Endodermal cell (in vitro differentiated cells): ENCODE measurements around the gene MPEG1. TPM values are rescaled to one million over a fixed set of nuclear protein-coding genes. Genes with fewer than 3 reads are reported as not detected.
A peak's percentile ranks its signal among the peaks of the same experiment; 100 is the strongest.

Source experiments
- DNase-seq: peaks from one replicate; pipeline ENCODE4 v3.0.0-alpha.2; 2017
- H3K27ac ChIP-seq: 2 replicates; pipeline ENCODE4 v1.5.1; 2013; ENCODE audit warnings: mild to moderate bottlenecking, low read depth, low read length, moderate library complexity
- H3K27me3 ChIP-seq: 2 replicates; pipeline ENCODE4 v1.6.1; 2013; ENCODE audit warnings: mild to moderate bottlenecking, low read length, moderate library complexity; ENCODE audit not compliant: insufficient read depth, control insufficient read depth, poor library complexity, severe bottlenecking
- H3K36me3 ChIP-seq: 2 replicates; pipeline ENCODE4 v1.7.0; 2013; ENCODE audit warnings: mild to moderate bottlenecking, low read length, moderate library complexity; ENCODE audit not compliant: control insufficient read depth, insufficient read depth
- H3K4me1 ChIP-seq: one replicate; pipeline ENCODE4 v1.7.0; 2013; ENCODE audit warnings: low read length; ENCODE audit not compliant: control insufficient read depth, insufficient read depth
- H3K4me3 ChIP-seq: 2 replicates; pipeline ENCODE4 v1.5.1; 2013; ENCODE audit warnings: mild to moderate bottlenecking, low read length, moderate library complexity
- H3K9ac ChIP-seq: 2 replicates; pipeline ENCODE4 v1.6.1; 2013; ENCODE audit warnings: mild to moderate bottlenecking, low read length, moderate library complexity; ENCODE audit not compliant: poor library complexity, severe bottlenecking; ENCODE audit errors: extremely low read depth
- H3K9me3 ChIP-seq: 2 replicates; pipeline ENCODE4 v1.6.1; 2013; ENCODE audit warnings: mild to moderate bottlenecking, low read length, moderate library complexity; ENCODE audit not compliant: control insufficient read depth
- H3K27ac Mint-ChIP-seq: 2 replicates; pipeline ENCODE4 v1.8.0; 2020; ENCODE audit warnings: mixed read lengths
- H3K27me3 Mint-ChIP-seq: 2 replicates; pipeline ENCODE4 v1.8.0; 2021; ENCODE audit warnings: mild to moderate bottlenecking, mixed read lengths; ENCODE audit not compliant: insufficient read depth
- H3K36me3 Mint-ChIP-seq: 2 replicates; pipeline ENCODE4 v1.8.0; 2020; ENCODE audit warnings: low read depth, mixed read lengths
- H3K4me1 Mint-ChIP-seq: 2 replicates; pipeline ENCODE4 v1.8.0; 2020; ENCODE audit warnings: mixed read lengths
- H3K4me3 Mint-ChIP-seq: 2 replicates; pipeline ENCODE4 v1.8.0; 2020; ENCODE audit warnings: mild to moderate bottlenecking, moderate library complexity, mixed read lengths
- H3K9me3 Mint-ChIP-seq: 2 replicates; pipeline ENCODE4 v1.8.0; 2020; ENCODE audit warnings: mild to moderate bottlenecking, mixed read lengths
- WGBS, 2 experiments: methylation state at CpG; one replicate each; pipeline versions ENCODE4 v1.1.5 to v1.1.7; 2013; ENCODE audit warnings: missing lambda C conversion rate in 2 of 2, mixed read lengths in 1 of 2; ENCODE audit not compliant: insufficient coverage in 1 of 2, insufficient read length in 1 of 2; 5-methylcytosine and 5-hydroxymethylcytosine counted together
- total RNA-seq, 2 donors: library from RNA; stranded (reverse); fragmentation: NEBNext Ultra II Directional in 1 of 2; extraction: Animal tissue kit (Norgen Biotek cat#: 25700) in 1 of 2; gene quantifications; 2 replicates in 1 of 2; 3 replicates in 1 of 2; pipeline ENCODE4 v1.2.1, GENCODE V29; 2021
- TF ChIP-seq, protein P1 (sequence below): fragments of 200-600 bp; sonication (generic); conservative IDR thresholded peaks from 2 replicates; pipeline ENCODE4 v1.5.0; 2021; ENCODE audit warnings: antibody characterized with exemption, mild to moderate bottlenecking

Gene MPEG1
- total RNA-seq, 2 donors from 2014 or later = not detected

DNA sequence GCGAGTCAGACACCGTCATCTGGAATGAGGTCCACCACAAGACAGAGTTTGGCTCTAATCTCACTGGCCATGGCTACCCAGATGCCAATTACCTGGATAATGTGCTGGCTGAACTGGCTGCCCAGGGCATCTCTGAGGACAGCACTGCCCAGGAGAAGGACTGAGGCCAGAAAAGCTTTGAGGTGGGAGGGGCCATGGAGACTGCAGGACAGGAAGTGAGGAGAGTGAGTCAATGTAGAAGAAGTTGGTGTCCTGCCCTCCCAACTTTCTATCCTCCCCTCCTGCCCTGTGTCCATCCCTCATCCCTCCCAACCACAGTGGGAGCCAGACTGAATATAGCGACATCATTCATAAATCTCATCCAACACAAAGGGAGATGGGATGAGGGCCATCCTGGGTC is 8.0 kb downstream of the MPEG1 start:
- WGBS, 2 experiments = 94 to 100% methylated on average over 2 to 3 of the region's 3 CpGs
- H3K4me1 Mint-ChIP-seq = peaks cover 9% of the 10 kb centered on the region
- peaks cover 42% of the 10 kb centered on the region for H3K36me3 Mint-ChIP-seq
- no peaks in the 10 kb centered on the region for H3K27me3 ChIP-seq
- no peak overlapping the region for H3K4me3 ChIP-seq
- H3K9me3 Mint-ChIP-seq = no peaks in the 10 kb centered on the region
- H3K27me3 Mint-ChIP-seq = no peaks in the 10 kb centered on the region
- H3K27ac ChIP-seq = no peak overlapping the region
- peaks cover 44% of the 10 kb centered on the region for H3K36me3 ChIP-seq
- no peak overlapping the region for H3K4me3 Mint-ChIP-seq
- TF ChIP-seq, protein P1, sequence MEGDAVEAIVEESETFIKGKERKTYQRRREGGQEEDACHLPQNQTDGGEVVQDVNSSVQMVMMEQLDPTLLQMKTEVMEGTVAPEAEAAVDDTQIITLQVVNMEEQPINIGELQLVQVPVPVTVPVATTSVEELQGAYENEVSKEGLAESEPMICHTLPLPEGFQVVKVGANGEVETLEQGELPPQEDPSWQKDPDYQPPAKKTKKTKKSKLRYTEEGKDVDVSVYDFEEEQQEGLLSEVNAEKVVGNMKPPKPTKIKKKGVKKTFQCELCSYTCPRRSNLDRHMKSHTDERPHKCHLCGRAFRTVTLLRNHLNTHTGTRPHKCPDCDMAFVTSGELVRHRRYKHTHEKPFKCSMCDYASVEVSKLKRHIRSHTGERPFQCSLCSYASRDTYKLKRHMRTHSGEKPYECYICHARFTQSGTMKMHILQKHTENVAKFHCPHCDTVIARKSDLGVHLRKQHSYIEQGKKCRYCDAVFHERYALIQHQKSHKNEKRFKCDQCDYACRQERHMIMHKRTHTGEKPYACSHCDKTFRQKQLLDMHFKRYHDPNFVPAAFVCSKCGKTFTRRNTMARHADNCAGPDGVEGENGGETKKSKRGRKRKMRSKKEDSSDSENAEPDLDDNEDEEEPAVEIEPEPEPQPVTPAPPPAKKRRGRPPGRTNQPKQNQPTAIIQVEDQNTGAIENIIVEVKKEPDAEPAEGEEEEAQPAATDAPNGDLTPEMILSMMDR = no peak
- H3K9ac ChIP-seq = no peak overlapping the region
- H3K9me3 ChIP-seq = no peaks in the 10 kb centered on the region
- H3K4me1 ChIP-seq = no peaks in the 10 kb centered on the region
- no peak overlapping the region for H3K27ac Mint-ChIP-seq
- no peak for DNase-seq

DNA sequence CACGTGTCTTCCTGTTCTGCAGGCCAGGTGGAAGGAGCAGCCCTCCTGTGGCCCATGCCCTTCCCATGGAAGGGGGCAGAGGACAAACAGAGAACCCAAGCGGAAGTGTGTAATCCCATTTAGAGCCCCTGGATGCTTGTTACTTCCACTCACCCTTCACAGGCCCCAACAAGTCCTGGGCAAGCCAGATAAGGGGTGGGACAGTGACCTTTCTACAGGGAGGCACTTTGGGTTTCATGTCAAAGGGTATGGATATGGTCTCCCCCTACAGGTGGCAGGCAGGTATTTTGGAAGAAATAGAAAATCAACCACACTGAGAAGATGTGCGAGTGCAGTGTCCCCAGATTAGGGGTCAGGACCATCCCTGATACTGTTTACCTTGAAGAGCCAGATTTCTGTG is 11.4 kb downstream of the MPEG1 start:
- H3K4me1 Mint-ChIP-seq = peaks cover 9% of the 10 kb centered on the region
- TF ChIP-seq, protein P1 = peak; percentile 70
- no peaks in the 10 kb centered on the region for H3K27me3 ChIP-seq
- H3K9me3 ChIP-seq = peaks cover 6% of the 10 kb centered on the region
- WGBS, 2 experiments = 86 to 91% methylated on average over 2 to 3 of the region's 3 CpGs
- no peak overlapping the region for H3K9ac ChIP-seq
- no peaks in the 10 kb centered on the region for H3K4me1 ChIP-seq
- peak; percentile 67 for DNase-seq
- peaks cover 60% of the 10 kb centered on the region for H3K36me3 ChIP-seq
- H3K36me3 Mint-ChIP-seq = peaks cover 62% of the 10 kb centered on the region
- H3K27ac Mint-ChIP-seq = no peak overlapping the region
- no peak overlapping the region for H3K4me3 Mint-ChIP-seq
- H3K4me3 ChIP-seq = no peak overlapping the region
- no peak overlapping the region for H3K27ac ChIP-seq
- no peaks in the 10 kb centered on the region for H3K27me3 Mint-ChIP-seq
- H3K9me3 Mint-ChIP-seq = peaks cover 9% of the 10 kb centered on the region

GRCh38 chr11:59200423-59200746 is 12.3 kb downstream of the MPEG1 start:
- Mint-ChIP-seq H3K27me3 (no peaks in the 10 kb centered on the region), H3K36me3 (peaks cover 65% of the 10 kb centered on the region), H3K9me3 (peaks cover 13% of the 10 kb centered on the region), H3K4me3 (no peak overlapping the region), H3K4me1 (peaks cover 9% of the 10 kb centered on the region), H3K27ac (no peak overlapping the region)
- peaks cover 66% of the 10 kb centered on the region for H3K36me3 ChIP-seq
- no peaks in the 10 kb centered on the region for H3K4me1 ChIP-seq
- H3K9me3 ChIP-seq = peaks cover 16% of the 10 kb centered on the region
- H3K4me3 ChIP-seq = no peak overlapping the region
- WGBS, 2 experiments = 96% methylated on average over 2 to 4 of the region's 4 CpGs
- no peaks in the 10 kb centered on the region for H3K27me3 ChIP-seq
- TF ChIP-seq, protein P1 = no peak
- DNase-seq = no peak
- no peak overlapping the region for H3K9ac ChIP-seq
- H3K27ac ChIP-seq = no peak overlapping the region
